Psoas muscle (tissue), 8 donors: ENCODE data around the gene LTB. TPM values are rescaled to one million over a fixed set of nuclear protein-coding genes. Genes with fewer than 3 reads are reported as not detected.

Source experiments
- ATAC-seq, 4 donors: fragments of 200-7000 bp; cut with Tn5 transposase; one replicate each; pipeline ENCODE4 v1.9.1; 2020; ENCODE audit warnings: moderate library complexity in 3 of 4, mild to moderate bottlenecking in 2 of 4
- DNase-seq, 2 donors: peaks; one replicate each; pipeline ENCODE4 v3.0.0-alpha.2; 2020
- H3K27ac ChIP-seq: fragments of 200-600 bp; one replicate; pipeline ENCODE4 v1.8.0; 2022
- H3K27me3 ChIP-seq, 3 donors: fragments of 200-600 bp in 1 of 3; one replicate each; pipeline versions ENCODE4 v1.6.1 to v1.8.0; 2013 to 2022; ENCODE audit warnings: low read length in 2 of 3, mild to moderate bottlenecking in 2 of 3, moderate library complexity in 1 of 3; ENCODE audit not compliant: insufficient read depth in 3 of 3
- H3K36me3 ChIP-seq, 2 donors: fragments of 200-600 bp in 1 of 2; one replicate each; pipeline versions ENCODE4 v1.6.1 to v1.8.0; 2013 to 2022; ENCODE audit warnings: low read depth in 1 of 2, mild to moderate bottlenecking in 1 of 2, moderate library complexity in 1 of 2; ENCODE audit not compliant: insufficient read depth in 1 of 2
- H3K4me1 ChIP-seq: fragments of 200-600 bp; one replicate; pipeline ENCODE4 v1.8.0; 2022
- H3K4me3 ChIP-seq: fragments of 200-600 bp; one replicate; pipeline ENCODE4 v1.8.0; 2022; ENCODE audit warnings: mild to moderate bottlenecking
- H3K9me3 ChIP-seq: fragments of 200-600 bp; one replicate; pipeline ENCODE4 v1.8.0; 2022
- CTCF ChIP-seq: fragments of 200-600 bp; IDR thresholded peaks from one replicate; pipeline ENCODE4 v1.8.0; 2022; ENCODE audit warnings: antibody characterized with exemption
- WGBS, 3 donors: extraction: QIAGEN DNeasy Blood & Tissue Kit; methylation state at CpG; one replicate each; pipeline versions ENCODE4 v1.1.6 to v1.1.7; 2013; 5-methylcytosine and 5-hydroxymethylcytosine counted together
- intact Hi-C, 2 donors: fragments of 100-400 bp; cut with DNase I; formaldehyde crosslinking; loops; one replicate each; pipeline versions ENCODE4 v1.11.0 to v1.14.2; 2022
- polyA plus RNA-seq, 3 donors: library from polyadenylated mRNA; stranded (reverse); fragments of 200-250 nt; gene quantifications; one replicate each; pipeline ENCODE4 v1.2.3, GENCODE V29; 2013
- total RNA-seq, 4 donors: library from RNA; stranded (reverse); fragmentation: NEBNext Ultra II Directional in 2 of 4; extraction: Animal tissue kit (Norgen Biotek cat#: 25700) in 2 of 4; gene quantifications; one replicate each; pipeline versions ENCODE4 v1.2.1 to v1.2.4, GENCODE V29; 2021 to 2023
- donor health status: healthy with polysubstance abuse.
- donor health status: DM: no; HTN: no; CAD: no; lungs with moderate emphysema.
- donor health status: Bipolar disorder and iron deficiency.
- donor health status: healthy.
- donor health status: DM: yes; HTN: yes; CAD: no.
- donor health status: DM: no; HTN: no; CAD: no.
- donor health status: DM: no; HTN: no; CAD: no.
- donor health status: DM: yes; HTN: yes; CAD: no.

Gene LTB
- total and polyA plus RNA-seq, 7 donors, result 0.08 to 1.0 (median 0.71) TPM

- 49 to 54% (median 50%) methylated on average over 18 to 19 of the region's 19 CpGs for WGBS, 3 donors
- H3K27ac ChIP-seq, result no peak within 1 kb of the TSS
- peak; percentile 56 to 71 for DNase-seq
- H3K27me3 ChIP-seq, result no peaks in the 10 kb centered on the region
- intact Hi-C loops, result no loop called here
- TF ChIP-seq CTCF, result no peak
- no peaks in the 10 kb centered on the region for H3K9me3 ChIP-seq
- peak within 1 kb of the TSS; percentile 54 for H3K4me3 ChIP-seq
- peak in 2 of 4 donors; percentile 33 to 48 for ATAC-seq
- no peaks in the 10 kb centered on the region for H3K4me1 ChIP-seq
- no peaks in the 10 kb centered on the region for H3K36me3 ChIP-seq
Measured at GRCh38 chr6:31575335-31575901, 6.8 kb downstream of the LTB start, which contains the start of gene TNF. TSS of gene TNF (plus strand) at chr6:31575565. CDS start at chr6:31575742, 177 bp downstream.

- no peaks in the 10 kb centered on the region for H3K36me3 ChIP-seq
- TF ChIP-seq CTCF, result no peak
- no peaks in the 10 kb centered on the region for H3K9me3 ChIP-seq
- H3K27ac ChIP-seq, result no peak overlapping the region
- DNase-seq, result no peak
- 74 to 86% (median 80%) methylated on average over 14 of the region's 14 CpGs for WGBS, 3 donors
- H3K4me3 ChIP-seq, result no peak overlapping the region
- no peak for ATAC-seq
- H3K4me1 ChIP-seq, result no peaks in the 10 kb centered on the region
- H3K27me3 ChIP-seq, result no peaks in the 10 kb centered on the region
- intact Hi-C loops, result no loop called here
Measured at GRCh38 chr6:31574106-31575061, 7.8 kb downstream of the LTB start.

- 84 to 86% (median 84%) methylated on average over 9 of the region's 9 CpGs for WGBS, 3 donors
- no peak overlapping the region for H3K27ac ChIP-seq
- H3K27me3 ChIP-seq, result no peaks in the 10 kb centered on the region
- H3K4me3 ChIP-seq, result no peak overlapping the region
- H3K36me3 ChIP-seq, result no peaks in the 10 kb centered on the region
- no peaks in the 10 kb centered on the region for H3K9me3 ChIP-seq
- intact Hi-C loops, result no loop called here
- DNase-seq, result no peak
- H3K4me1 ChIP-seq, result no peaks in the 10 kb centered on the region
- no peak for TF ChIP-seq CTCF
- no peak for ATAC-seq
Measured at GRCh38 chr6:31573239-31574105, 8.8 kb downstream of the LTB start.

GRCh38 chr6:31572041-31572911, 9.9 kb downstream of the LTB start, which contains the start of gene LTA:
TSS of gene LTA (plus strand) at chr6:31572289. CDS start at chr6:31572743, 454 bp downstream.
- Histone ChIP-seq H3K4me1 (no peaks in the 10 kb centered on the region), H3K4me3 (no peak within 1 kb of the TSS), H3K27me3 (peaks cover 0 to 2% (median 0%) of the 10 kb centered on the region in 3 donors), H3K27ac (no peak within 1 kb of the TSS), H3K36me3 (no peaks in the 10 kb centered on the region), H3K9me3 (no peaks in the 10 kb centered on the region)
- intact Hi-C loops, result no loop called here
- ATAC-seq, result no peak
- DNase-seq, result no peak
- 78 to 84% (median 83%) methylated on average over 27 of the region's 27 CpGs for WGBS, 3 donors
- no peak for TF ChIP-seq CTCF
